ENCODE results near the gene ZGPAT.
"Not testable (repeated sequence)": the region's sequence is repeated elsewhere in the genome, so short reads cannot be mapped to it uniquely, and the experiment has no call there.

Gene ZGPAT

GRCh38 chr20:63771046-63771707 is 63.3 kb downstream of the ZGPAT start:
- DNase-seq (ENCODE audit: low read depth, low spot score), result no peak
- no peak overlapping the region for H3K4me3 ChIP-seq (ENCODE audit: low read length)

GRCh38 chr20:63772781-63773518 is 65.1 kb downstream of the ZGPAT start:
- H3K4me3 ChIP-seq (ENCODE audit: low read length), result no peak overlapping the region
- DNase-seq (ENCODE audit: low read depth, low spot score), result no peak

- no peak for DNase-seq (ENCODE audit: low read depth, low spot score)
- H3K4me3 ChIP-seq (ENCODE audit: low read length), result no peak overlapping the region
These were observed 65.9 kb downstream of the ZGPAT start for GRCh38 chr20:63773571-63774241.

GRCh38 chr20:63774306-63774705 is 66.5 kb downstream of the ZGPAT start:
- no peak for DNase-seq (ENCODE audit: low read depth, low spot score)
- no peak overlapping the region for H3K4me3 ChIP-seq (ENCODE audit: low read length)

- no peak overlapping the region for H3K4me3 ChIP-seq (ENCODE audit: low read length)
- no peak for DNase-seq (ENCODE audit: low read depth, low spot score)
These were observed 67.5 kb downstream of the ZGPAT start for GRCh38 chr20:63775096-63775978.

GRCh38 chr20:63776875-63777274 is 69.0 kb downstream of the ZGPAT start:
- not testable (repeated sequence) for DNase-seq (ENCODE audit: low read depth, low spot score); H3K4me3 ChIP-seq (ENCODE audit: low read length)

- DNase-seq (ENCODE audit: low read depth, low spot score), result no peak
These were observed 69.8 kb downstream of the ZGPAT start for GRCh38 chr20:63777614-63778013.

GRCh38 chr20:63778034-63778752 is 70.4 kb downstream of the ZGPAT start:
- no peak overlapping the region for H3K4me3 ChIP-seq (ENCODE audit: low read length)
- no peak for DNase-seq (ENCODE audit: low read depth, low spot score)

More at GRCh38 chr20:63777614-63778013, 69.8 kb downstream of the ZGPAT start:
- no peak overlapping the region for H3K4me3 ChIP-seq (ENCODE audit: low read length)

GRCh38 chr20:63778857-63779256 is 71.0 kb downstream of the ZGPAT start:
- no peak overlapping the region for H3K4me3 ChIP-seq (ENCODE audit: low read length)
- DNase-seq (ENCODE audit: low read depth, low spot score), result no peak

- DNase-seq (ENCODE audit: low read depth, low spot score), result no peak
- no peak overlapping the region for H3K4me3 ChIP-seq (ENCODE audit: low read length)
These were observed 73.3 kb downstream of the ZGPAT start for GRCh38 chr20:63781181-63781580.

- DNase-seq (ENCODE audit: low read depth, low spot score), result peak; percentile 84
- H3K4me3 ChIP-seq (ENCODE audit: low read length), result peak overlapping the region; percentile 6
These were observed 74.2 kb downstream of the ZGPAT start for GRCh38 chr20:63782051-63782471.

- no peak overlapping the region for H3K4me3 ChIP-seq (ENCODE audit: low read length)
- no peak for DNase-seq (ENCODE audit: low read depth, low spot score)
These were observed 74.7 kb downstream of the ZGPAT start for GRCh38 chr20:63782521-63782971.

- no peak for DNase-seq (ENCODE audit: low read depth, low spot score)
- no peak overlapping the region for H3K4me3 ChIP-seq (ENCODE audit: low read length)
These were observed 76.1 kb downstream of the ZGPAT start for GRCh38 chr20:63783970-63784369.

- no peak overlapping the region for H3K4me3 ChIP-seq (ENCODE audit: low read length)
- no peak for DNase-seq (ENCODE audit: low read depth, low spot score)
These were observed 77.9 kb downstream of the ZGPAT start for GRCh38 chr20:63785691-63786131.
